ENCODE measurements around the gene SSC4D. TPM values are rescaled to one million over a fixed set of nuclear protein-coding genes. Genes with fewer than 3 reads are reported as not detected.

Gene SSC4D
- total and polyA plus RNA-seq, 9 of the 15 experiments (the other 6 are each of a cell fraction or from before 2014, with no cell fraction given): 0.06 to 1.1 (median 0.85) TPM; not detected in 1

DNA sequence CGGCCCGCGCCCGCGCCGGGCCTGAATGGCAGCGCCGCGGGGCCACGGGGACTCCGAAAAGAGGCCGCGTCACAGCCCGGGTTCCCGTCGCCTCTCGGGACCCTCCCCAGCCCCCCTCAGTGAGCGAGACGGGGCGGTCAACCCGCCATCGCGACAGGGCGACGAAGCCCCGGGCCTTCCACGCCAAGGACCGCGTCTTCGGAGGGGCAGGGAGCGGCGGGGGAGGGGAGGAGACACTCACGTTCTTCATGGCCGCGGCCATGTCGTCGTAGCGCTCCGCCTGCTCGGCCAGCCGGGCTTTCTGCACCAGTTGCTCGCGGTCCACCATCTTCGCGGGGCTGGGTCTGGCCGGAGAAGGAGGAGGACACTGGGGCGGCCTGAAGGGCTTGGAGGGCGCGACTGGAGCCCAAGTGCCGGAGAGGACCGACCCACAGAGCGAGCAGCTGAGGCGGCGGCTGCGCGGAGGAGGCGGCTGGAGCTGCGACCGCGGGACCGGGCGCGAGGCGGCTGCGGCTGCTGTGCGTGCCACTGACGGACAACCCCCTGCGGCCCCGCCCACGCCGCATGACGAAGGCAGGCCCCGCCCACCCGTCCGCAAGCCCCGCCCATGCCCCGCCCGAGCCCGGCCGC, 50.9 kb downstream of the SSC4D start, which contains the start of gene YWHAG (continued):
- TF ChIP-seq, protein P1, sequence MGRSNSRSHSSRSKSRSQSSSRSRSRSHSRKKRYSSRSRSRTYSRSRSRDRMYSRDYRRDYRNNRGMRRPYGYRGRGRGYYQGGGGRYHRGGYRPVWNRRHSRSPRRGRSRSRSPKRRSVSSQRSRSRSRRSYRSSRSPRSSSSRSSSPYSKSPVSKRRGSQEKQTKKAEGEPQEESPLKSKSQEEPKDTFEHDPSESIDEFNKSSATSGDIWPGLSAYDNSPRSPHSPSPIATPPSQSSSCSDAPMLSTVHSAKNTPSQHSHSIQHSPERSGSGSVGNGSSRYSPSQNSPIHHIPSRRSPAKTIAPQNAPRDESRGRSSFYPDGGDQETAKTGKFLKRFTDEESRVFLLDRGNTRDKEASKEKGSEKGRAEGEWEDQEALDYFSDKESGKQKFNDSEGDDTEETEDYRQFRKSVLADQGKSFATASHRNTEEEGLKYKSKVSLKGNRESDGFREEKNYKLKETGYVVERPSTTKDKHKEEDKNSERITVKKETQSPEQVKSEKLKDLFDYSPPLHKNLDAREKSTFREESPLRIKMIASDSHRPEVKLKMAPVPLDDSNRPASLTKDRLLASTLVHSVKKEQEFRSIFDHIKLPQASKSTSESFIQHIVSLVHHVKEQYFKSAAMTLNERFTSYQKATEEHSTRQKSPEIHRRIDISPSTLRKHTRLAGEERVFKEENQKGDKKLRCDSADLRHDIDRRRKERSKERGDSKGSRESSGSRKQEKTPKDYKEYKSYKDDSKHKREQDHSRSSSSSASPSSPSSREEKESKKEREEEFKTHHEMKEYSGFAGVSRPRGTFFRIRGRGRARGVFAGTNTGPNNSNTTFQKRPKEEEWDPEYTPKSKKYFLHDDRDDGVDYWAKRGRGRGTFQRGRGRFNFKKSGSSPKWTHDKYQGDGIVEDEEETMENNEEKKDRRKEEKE (IDR thresholded peaks at IDR 0.05; ENCODE audit: borderline replicate concordance in 1 of 2, control insufficient read depth in 1 of 2, low read depth in 2 of 2, low read length in 1 of 2): no peak
- no peak for TF ChIP-seq ZNF408 (CRISPR knock-in tag; IDR thresholded peaks at IDR 0.05; ENCODE audit: low read depth)
- TF ChIP-seq SREBF1 (IDR thresholded peaks at IDR 0.05; ENCODE audit: borderline replicate concordance, low read depth, low read length): no peak
- TF ChIP-seq, protein P2, sequence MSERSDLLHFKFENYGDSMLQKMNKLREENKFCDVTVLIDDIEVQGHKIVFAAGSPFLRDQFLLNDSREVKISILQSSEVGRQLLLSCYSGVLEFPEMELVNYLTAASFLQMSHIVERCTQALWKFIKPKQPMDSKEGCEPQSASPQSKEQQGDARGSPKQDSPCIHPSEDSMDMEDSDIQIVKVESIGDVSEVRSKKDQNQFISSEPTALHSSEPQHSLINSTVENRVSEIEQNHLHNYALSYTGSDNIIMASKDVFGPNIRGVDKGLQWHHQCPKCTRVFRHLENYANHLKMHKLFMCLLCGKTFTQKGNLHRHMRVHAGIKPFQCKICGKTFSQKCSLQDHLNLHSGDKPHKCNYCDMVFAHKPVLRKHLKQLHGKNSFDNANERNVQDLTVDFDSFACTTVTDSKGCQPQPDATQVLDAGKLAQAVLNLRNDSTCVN (CRISPR knock-in tag; IDR thresholded peaks at IDR 0.05): peak; percentile 69; the same call in 1 of the 2 replicates
- TF ChIP-seq ZFP36 (IDR thresholded peaks at IDR 0.05; ENCODE audit: low read depth, low read length, partially characterized antibody): peak; percentile 96
- no peak for TF ChIP-seq HEY1 (CRISPR knock-in tag; IDR thresholded peaks at IDR 0.05; ENCODE audit: borderline replicate concordance)
- no peak for TF ChIP-seq CBFA2T2 (conservative IDR thresholded peaks at IDR 0.05)
- TF ChIP-seq RNF2 (IDR thresholded peaks at IDR 0.05): peak; percentile 15; the same call in 1 of the 2 replicates
- no peak for TF ChIP-seq IFI16 (CRISPR knock-in tag; IDR thresholded peaks at IDR 0.05)
- no peak for TF ChIP-seq ZNF436 (CRISPR knock-in tag; IDR thresholded peaks at IDR 0.05)
- no peak; the same call in 1 of the 2 replicates for TF ChIP-seq ZKSCAN1 (IDR thresholded peaks at IDR 0.05; ENCODE audit: low read depth, low read length)
- no peak for TF ChIP-seq CEBPG (CRISPR knock-in tag; IDR thresholded peaks at IDR 0.05)
- no peak for TF ChIP-seq CEBPG (tag; conservative IDR thresholded peaks at IDR 0.05 in 1 of 2, IDR thresholded peaks at IDR 0.05 in 1 of 2)
- no peak for TF ChIP-seq RUNX1 (IDR thresholded peaks at IDR 0.05; ENCODE audit: low read depth)
- TF ChIP-seq RNF219 (CRISPR knock-in tag; IDR thresholded peaks at IDR 0.05): no peak
- TF ChIP-seq ZNF282 (CRISPR knock-in tag; IDR thresholded peaks at IDR 0.05): no peak
- TF ChIP-seq SAFB2 (IDR thresholded peaks at IDR 0.05; ENCODE audit: borderline replicate concordance, low read depth, low read length, severe bottlenecking): no peak
- TF ChIP-seq SMARCC2 (IDR thresholded peaks at IDR 0.05; ENCODE audit: low read depth): no peak
- TF ChIP-seq, protein P3, sequence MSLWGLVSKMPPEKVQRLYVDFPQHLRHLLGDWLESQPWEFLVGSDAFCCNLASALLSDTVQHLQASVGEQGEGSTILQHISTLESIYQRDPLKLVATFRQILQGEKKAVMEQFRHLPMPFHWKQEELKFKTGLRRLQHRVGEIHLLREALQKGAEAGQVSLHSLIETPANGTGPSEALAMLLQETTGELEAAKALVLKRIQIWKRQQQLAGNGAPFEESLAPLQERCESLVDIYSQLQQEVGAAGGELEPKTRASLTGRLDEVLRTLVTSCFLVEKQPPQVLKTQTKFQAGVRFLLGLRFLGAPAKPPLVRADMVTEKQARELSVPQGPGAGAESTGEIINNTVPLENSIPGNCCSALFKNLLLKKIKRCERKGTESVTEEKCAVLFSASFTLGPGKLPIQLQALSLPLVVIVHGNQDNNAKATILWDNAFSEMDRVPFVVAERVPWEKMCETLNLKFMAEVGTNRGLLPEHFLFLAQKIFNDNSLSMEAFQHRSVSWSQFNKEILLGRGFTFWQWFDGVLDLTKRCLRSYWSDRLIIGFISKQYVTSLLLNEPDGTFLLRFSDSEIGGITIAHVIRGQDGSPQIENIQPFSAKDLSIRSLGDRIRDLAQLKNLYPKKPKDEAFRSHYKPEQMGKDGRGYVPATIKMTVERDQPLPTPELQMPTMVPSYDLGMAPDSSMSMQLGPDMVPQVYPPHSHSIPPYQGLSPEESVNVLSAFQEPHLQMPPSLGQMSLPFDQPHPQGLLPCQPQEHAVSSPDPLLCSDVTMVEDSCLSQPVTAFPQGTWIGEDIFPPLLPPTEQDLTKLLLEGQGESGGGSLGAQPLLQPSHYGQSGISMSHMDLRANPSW (CRISPR knock-in tag; IDR thresholded peaks at IDR 0.05): 0 out of 2 replicates have a peak, but pooled peaks have one; percentile 29

Measured in K562 (cell line).